ENCODE results near the gene FBXL17. TPM values are rescaled to one million over a fixed set of nuclear protein-coding genes. Genes with fewer than 3 reads are reported as not detected.

Gene FBXL17
- total and polyA plus RNA-seq, 9 of the 15 experiments (the other 6 are each of a cell fraction or from before 2014, with no cell fraction given), result 0.32 to 5.4 (median 1.8) TPM

DNA sequence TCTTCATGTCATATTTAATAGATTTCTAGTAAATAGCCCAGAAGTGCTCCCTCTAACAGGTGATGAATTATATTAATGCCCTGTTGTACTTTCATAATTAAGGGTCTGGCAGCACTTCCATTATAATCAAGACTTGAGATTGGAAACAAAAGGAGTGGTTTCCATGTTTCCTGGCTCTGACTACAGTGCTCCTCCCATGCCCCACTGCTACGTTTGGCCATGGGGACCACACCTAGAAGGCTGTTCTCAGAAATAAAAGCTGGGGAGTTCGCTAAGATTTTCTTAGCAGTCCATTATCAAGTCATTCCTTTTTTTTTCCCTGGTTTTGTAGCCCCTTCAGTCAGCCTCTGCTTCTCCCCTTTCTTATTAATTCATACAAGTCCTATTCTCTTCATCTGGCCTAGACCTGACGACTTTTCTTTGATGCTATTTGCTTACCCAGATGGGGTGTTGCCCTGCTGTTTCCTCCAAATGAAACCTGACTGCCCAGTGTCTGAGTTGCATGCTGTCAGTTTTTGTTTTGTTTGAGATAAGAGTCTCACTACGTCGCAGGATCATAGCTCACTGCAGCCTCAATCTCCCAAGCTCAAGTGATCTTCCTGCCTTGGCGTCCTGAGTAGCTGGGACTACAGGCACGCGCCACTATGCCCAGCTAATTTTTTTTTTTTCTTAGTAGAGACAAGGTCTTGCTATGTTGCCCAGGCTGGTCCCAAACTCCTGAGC is 399.0 kb downstream of the FBXL17 start (continued):
- TF ChIP-seq GTF2B (IDR thresholded peaks at IDR 0.05; ENCODE audit: extremely low read depth, insufficient read length), result no peak
- TF ChIP-seq RBM15 (IDR thresholded peaks at IDR 0.05; ENCODE audit: insufficient read depth, low read length), result no peak
- TF ChIP-seq PBX2 (CRISPR knock-in tag; IDR thresholded peaks at IDR 0.05; ENCODE audit: low read depth), result no peak
- no peak for TF ChIP-seq PBX2 (tag; conservative IDR thresholded peaks at IDR 0.05; ENCODE audit: low read depth)
- no peak for TF ChIP-seq SRF (CRISPR knock-in tag; IDR thresholded peaks at IDR 0.05)
- no peak for TF ChIP-seq HEY1 (CRISPR knock-in tag; IDR thresholded peaks at IDR 0.05; ENCODE audit: borderline replicate concordance)
- no peak for TF ChIP-seq ESRRB (CRISPR knock-in tag; IDR thresholded peaks at IDR 0.05; ENCODE audit: borderline replicate concordance)
- TF ChIP-seq, protein P1, sequence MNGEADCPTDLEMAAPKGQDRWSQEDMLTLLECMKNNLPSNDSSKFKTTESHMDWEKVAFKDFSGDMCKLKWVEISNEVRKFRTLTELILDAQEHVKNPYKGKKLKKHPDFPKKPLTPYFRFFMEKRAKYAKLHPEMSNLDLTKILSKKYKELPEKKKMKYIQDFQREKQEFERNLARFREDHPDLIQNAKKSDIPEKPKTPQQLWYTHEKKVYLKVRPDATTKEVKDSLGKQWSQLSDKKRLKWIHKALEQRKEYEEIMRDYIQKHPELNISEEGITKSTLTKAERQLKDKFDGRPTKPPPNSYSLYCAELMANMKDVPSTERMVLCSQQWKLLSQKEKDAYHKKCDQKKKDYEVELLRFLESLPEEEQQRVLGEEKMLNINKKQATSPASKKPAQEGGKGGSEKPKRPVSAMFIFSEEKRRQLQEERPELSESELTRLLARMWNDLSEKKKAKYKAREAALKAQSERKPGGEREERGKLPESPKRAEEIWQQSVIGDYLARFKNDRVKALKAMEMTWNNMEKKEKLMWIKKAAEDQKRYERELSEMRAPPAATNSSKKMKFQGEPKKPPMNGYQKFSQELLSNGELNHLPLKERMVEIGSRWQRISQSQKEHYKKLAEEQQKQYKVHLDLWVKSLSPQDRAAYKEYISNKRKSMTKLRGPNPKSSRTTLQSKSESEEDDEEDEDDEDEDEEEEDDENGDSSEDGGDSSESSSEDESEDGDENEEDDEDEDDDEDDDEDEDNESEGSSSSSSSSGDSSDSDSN (IDR thresholded peaks at IDR 0.05; ENCODE audit: borderline replicate concordance in 1 of 2, low read depth in 2 of 2, low read length in 2 of 2), result no peak
- no peak for TF ChIP-seq TAF9B (IDR thresholded peaks at IDR 0.05; ENCODE audit: partially characterized antibody)
- TF ChIP-seq MAFF (IDR thresholded peaks at IDR 0.05; ENCODE audit: low read length), result no peak
- TF ChIP-seq, protein P2, sequence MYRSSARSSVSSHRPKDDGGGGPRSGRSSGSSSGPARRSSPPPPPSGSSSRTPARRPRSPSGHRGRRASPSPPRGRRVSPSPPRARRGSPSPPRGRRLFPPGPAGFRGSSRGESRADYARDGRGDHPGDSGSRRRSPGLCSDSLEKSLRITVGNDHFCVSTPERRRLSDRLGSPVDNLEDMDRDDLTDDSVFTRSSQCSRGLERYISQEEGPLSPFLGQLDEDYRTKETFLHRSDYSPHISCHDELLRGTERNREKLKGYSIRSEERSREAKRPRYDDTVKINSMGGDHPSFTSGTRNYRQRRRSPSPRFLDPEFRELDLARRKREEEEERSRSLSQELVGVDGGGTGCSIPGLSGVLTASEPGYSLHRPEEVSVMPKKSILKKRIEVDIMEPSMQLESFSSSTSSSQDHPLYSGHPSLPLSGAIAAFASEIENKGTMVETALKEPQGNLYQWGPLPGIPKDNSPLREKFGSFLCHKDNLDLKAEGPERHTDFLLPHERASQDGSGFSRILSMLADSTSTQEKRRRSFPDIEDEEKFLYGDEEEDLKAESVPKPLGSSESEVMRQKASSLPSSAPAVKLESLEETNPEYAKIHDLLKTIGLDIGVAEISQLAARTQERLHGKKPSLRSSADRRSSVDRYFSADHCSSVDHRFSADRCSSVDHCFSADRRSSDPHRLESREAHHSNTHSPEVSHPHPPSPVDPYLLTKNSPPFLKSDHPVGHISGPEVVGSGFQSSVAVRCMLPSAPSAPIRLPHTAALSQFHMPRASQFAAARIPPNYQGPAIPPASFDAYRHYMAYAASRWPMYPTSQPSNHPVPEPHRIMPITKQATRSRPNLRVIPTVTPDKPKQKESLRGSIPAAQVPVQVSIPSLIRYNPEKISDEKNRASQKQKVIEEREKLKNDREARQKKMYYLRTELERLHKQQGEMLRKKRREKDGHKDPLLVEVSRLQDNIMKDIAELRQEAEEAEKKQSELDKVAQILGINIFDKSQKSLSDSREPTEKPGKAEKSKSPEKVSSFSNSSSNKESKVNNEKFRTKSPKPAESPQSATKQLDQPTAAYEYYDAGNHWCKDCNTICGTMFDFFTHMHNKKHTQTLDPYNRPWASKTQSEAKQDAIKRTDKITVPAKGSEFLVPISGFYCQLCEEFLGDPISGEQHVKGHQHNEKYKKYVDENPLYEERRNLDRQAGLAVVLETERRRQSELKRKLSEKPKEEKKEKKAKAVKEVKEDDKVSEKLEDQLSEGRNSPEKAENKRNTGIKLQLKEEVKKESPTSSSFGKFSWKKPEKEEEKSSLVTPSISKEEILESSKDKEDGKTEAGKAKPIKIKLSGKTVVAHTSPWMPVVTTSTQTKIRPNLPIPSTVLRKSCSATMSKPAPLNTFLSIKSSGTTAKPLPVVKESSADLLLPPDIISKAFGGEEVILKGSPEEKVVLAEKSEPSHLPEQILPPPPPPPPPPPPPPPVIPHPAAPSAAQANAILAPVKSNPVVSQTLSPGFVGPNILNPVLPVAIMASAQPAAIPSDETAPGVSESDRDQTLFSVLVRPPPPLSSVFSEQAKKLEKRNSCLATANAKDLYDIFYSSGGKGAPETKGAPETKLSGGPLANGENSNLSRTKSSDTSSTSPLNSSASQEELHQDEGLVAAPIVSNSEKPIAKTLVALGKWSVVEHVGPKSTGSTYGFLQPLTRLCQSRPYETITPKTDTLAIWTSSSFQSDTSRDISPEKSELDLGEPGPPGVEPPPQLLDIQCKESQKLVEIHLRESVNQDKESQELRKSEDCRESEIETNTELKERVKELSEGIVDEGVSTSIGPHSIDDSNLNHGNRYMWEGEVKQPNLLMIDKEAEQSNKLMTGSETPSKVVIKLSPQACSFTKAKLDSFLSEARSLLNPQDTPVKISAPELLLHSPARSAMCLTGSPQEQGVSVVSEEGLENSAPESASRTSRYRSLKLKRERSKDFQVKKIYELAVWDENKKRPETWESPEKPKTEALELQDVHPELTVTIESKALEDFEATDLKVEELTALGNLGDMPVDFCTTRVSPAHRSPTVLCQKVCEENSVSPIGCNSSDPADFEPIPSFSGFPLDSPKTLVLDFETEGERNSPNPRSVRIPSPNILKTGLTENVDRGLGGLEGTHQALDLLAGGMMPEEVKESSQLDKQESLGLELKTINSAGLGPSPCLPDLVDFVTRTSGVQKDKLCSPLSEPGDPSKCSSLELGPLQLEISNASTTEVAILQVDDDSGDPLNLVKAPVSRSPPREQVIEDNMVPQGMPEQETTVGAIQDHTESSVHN (IDR thresholded peaks at IDR 0.05; ENCODE audit: borderline replicate concordance in 1 of 2, low read depth in 1 of 2), result no peak
- no peak for TF ChIP-seq KDM2B (CRISPR knock-in tag; IDR thresholded peaks at IDR 0.05)

Measured in K562 (cell line).